Superior temporal gyrus (tissue), 1 donor: ENCODE results near the gene HPS1.

Experiments
- DNase-seq: peaks from one replicate; pipeline ENCODE4 v3.0.0-alpha.2; 2016; ENCODE audit errors: extremely low spot score

Gene HPS1

GRCh38 chr10:98432330-98432729, 14.4 kb downstream of the HPS1 start:
- DNase-seq: no peak

- DNase-seq: no peak
These were observed 15.7 kb downstream of the HPS1 start for GRCh38 chr10:98431016-98431415.

- no peak for DNase-seq
These were observed 16.3 kb downstream of the HPS1 start for GRCh38 chr10:98430427-98430826.

- no peak for DNase-seq
These were observed 17.2 kb downstream of the HPS1 start for GRCh38 chr10:98429320-98430072.

- DNase-seq: no peak
These were observed 19.7 kb downstream of the HPS1 start for GRCh38 chr10:98427011-98427515.

GRCh38 chr10:98425511-98426352, 21.0 kb downstream of the HPS1 start:
- DNase-seq: no peak

GRCh38 chr10:98424295-98425254, 22.2 kb downstream of the HPS1 start:
- DNase-seq: no peak

GRCh38 chr10:98423691-98424120, 23.0 kb downstream of the HPS1 start:
- no peak for DNase-seq

- no peak for DNase-seq
These were observed 24.6 kb downstream of the HPS1 start for GRCh38 chr10:98422182-98422581.

GRCh38 chr10:98420786-98421185, 25.9 kb downstream of the HPS1 start:
- no peak for DNase-seq

- no peak for DNase-seq
These were observed 27.1 kb downstream of the HPS1 start for GRCh38 chr10:98419469-98420261.

- no peak for DNase-seq
These were observed 27.9 kb downstream of the HPS1 start for GRCh38 chr10:98418665-98419468.

GRCh38 chr10:98417973-98418664, 28.6 kb downstream of the HPS1 start:
- no peak for DNase-seq

- DNase-seq: no peak
These were observed 29.2 kb downstream of the HPS1 start for GRCh38 chr10:98417481-98417959.

- no peak for DNase-seq
These were observed 29.9 kb downstream of the HPS1 start for GRCh38 chr10:98416606-98417388.

- DNase-seq: no peak
These were observed 31.0 kb downstream of the HPS1 start for GRCh38 chr10:98415731-98416119.

- peak; percentile 78 for DNase-seq
These were observed 31.6 kb downstream of the HPS1 start, which contains the start of gene PYROXD2 for GRCh38 chr10:98414932-98415730. PYROXD2 (minus strand) TSS chr10:98415182; CDS start chr10:98415135, 47 bp downstream.
